Endothelial cell of umbilical vein (primary cell): ENCODE measurements around the gene OR10H4. TPM values are rescaled to one million over a fixed set of nuclear protein-coding genes. Genes with fewer than 3 reads are reported as not detected.

Source experiments
- BruUV-seq: library from RNA; stranded (reverse); fragments of 400-500 nt; replicated peaks from 2 replicates; lab custom pipeline; 2021; lab: Mats Ljungman, UMichigan
- CTCF ChIA-PET: fragments of 300-600, 350-600 bp; sonication (Branson Sonifier 250); formaldehyde crosslinking; loops from one replicate; lab custom pipeline; 2021; ENCODE audit warnings: antibody characterized with exemption, inconsistent platforms; lab: Charles Lee
- POLR2A ChIA-PET: fragments of 300-600, 350-600 bp; sonication (Branson Sonifier 250); formaldehyde crosslinking; loops from one replicate; lab custom pipeline; 2021; ENCODE audit warnings: antibody characterized with exemption, inconsistent platforms; lab: Charles Lee
- DNase-seq: peaks from one replicate; pipeline ENCODE4 v3.0.0-alpha.2; 2011; ENCODE audit warnings: low read depth, low spot score
- FAIRE-seq: peaks from 2 replicates; lab custom pipeline; 2011; peaks lifted over from hg19 to GRCh38; lab: Jason Lieb, UNC
- H2AFZ ChIP-seq: 2 replicates; pipeline ENCODE4 v1.6.0; 2012; ENCODE audit warnings: low read depth, low read length, control low read depth, inconsistent platforms
- H3K27ac ChIP-seq: 2 replicates; pipeline ENCODE4 v1.5.1; 2011; ENCODE audit warnings: low read depth, mild to moderate bottlenecking, control low read depth, low read length, moderate library complexity; ENCODE audit not compliant: insufficient read depth
- H3K27me3 ChIP-seq, 2 experiments: 2 replicates each; pipeline versions ENCODE4 v1.6.0 to v1.6.1; 2011; ENCODE audit warnings: low read length in 2 of 2, mixed read lengths in 1 of 2; ENCODE audit not compliant: control insufficient read depth in 2 of 2, insufficient read depth in 2 of 2
- H3K36me3 ChIP-seq, 2 experiments: 2 replicates in 1 of 2; 3 replicates in 1 of 2; pipeline ENCODE4 v1.5.1; 2011; ENCODE audit warnings: low read length in 2 of 2, mild to moderate bottlenecking in 1 of 2, moderate library complexity in 1 of 2; ENCODE audit not compliant: control insufficient read depth in 2 of 2, insufficient read depth in 2 of 2; ENCODE audit errors: extremely low read depth in 1 of 2
- H3K4me1 ChIP-seq: 3 replicates; pipeline ENCODE4 v1.5.1; 2011; ENCODE audit warnings: mild to moderate bottlenecking, low read length; ENCODE audit not compliant: control insufficient read depth, insufficient read depth; ENCODE audit errors: extremely low read depth
- H3K4me2 ChIP-seq: 2 replicates; pipeline ENCODE4 v1.6.1; 2011; ENCODE audit warnings: low read length, control low read depth, mixed read lengths; ENCODE audit not compliant: insufficient read depth
- H3K4me3 ChIP-seq, 3 experiments: fragments of 200-600 bp in 1 of 3; sonication (generic), shearing (Covaris generic) in 1 of 3; replicated peaks in 1 of 3; 2 replicates each; pipeline ENCODE4 v1.5.1; 2011 to 2016; ENCODE audit warnings: control low read depth in 3 of 3, low read length in 3 of 3, mild to moderate bottlenecking in 2 of 3, inconsistent platforms in 1 of 3, low read depth in 1 of 3, moderate library complexity in 1 of 3; ENCODE audit not compliant: insufficient read depth in 1 of 3
- H3K79me2 ChIP-seq: 2 replicates; pipeline ENCODE4 v1.6.0; 2012; ENCODE audit warnings: low read length, inconsistent platforms; ENCODE audit not compliant: control insufficient read depth, insufficient read depth
- H3K9ac ChIP-seq: replicated peaks from 2 replicates; pipeline ENCODE3; 2011; ENCODE audit warnings: low read length, control low read depth; ENCODE audit not compliant: insufficient read depth; ENCODE audit errors: extremely low read depth
- H3K9me1 ChIP-seq: replicated peaks from 3 replicates; pipeline ENCODE4 v1.6.0; 2011; ENCODE audit warnings: mild to moderate bottlenecking, low read length; ENCODE audit not compliant: control insufficient read depth, insufficient read depth; ENCODE audit errors: extremely low read depth
- H3K9me3 ChIP-seq: replicated peaks from 2 replicates; pipeline ENCODE4 v1.5.1; 2012; ENCODE audit warnings: low read length, inconsistent platforms; ENCODE audit not compliant: control insufficient read depth, insufficient read depth
- H4K20me1 ChIP-seq: replicated peaks from 2 replicates; pipeline ENCODE3; 2011; ENCODE audit warnings: mild to moderate bottlenecking, low read length; ENCODE audit not compliant: control insufficient read depth, insufficient read depth; ENCODE audit errors: extremely low read depth
- EZH2 ChIP-seq: IDR thresholded peaks from 2 replicates; pipeline ENCODE4 v1.6.1; 2012; ENCODE audit warnings: borderline replicate concordance, low read depth, mild to moderate bottlenecking, moderate library complexity, low read length, inconsistent platforms; ENCODE audit not compliant: severe bottlenecking
- FOS ChIP-seq: IDR thresholded peaks from 2 replicates; pipeline ENCODE4 v1.6.1; 2011; ENCODE audit warnings: mild to moderate bottlenecking, low read length, moderate library complexity, borderline replicate concordance; ENCODE audit not compliant: insufficient read depth
- GATA2 ChIP-seq: IDR thresholded peaks from 2 replicates; pipeline ENCODE4 v1.7.0; 2011; ENCODE audit warnings: low read depth, mild to moderate bottlenecking, moderate library complexity, mixed read lengths, low read length; ENCODE audit not compliant: insufficient read length, insufficient read depth
- POLR2A ChIP-seq: IDR thresholded peaks from 2 replicates; pipeline ENCODE4 v1.6.1; 2012; ENCODE audit warnings: low read depth, mild to moderate bottlenecking, control low read depth, low read length
- POLR2AphosphoS5 ChIP-seq: IDR thresholded peaks from 2 replicates; pipeline ENCODE4 v1.6.1; 2012; ENCODE audit warnings: low read depth, mild to moderate bottlenecking, control low read depth, low read length, moderate library complexity; ENCODE audit not compliant: insufficient read depth
- dilution Hi-C: fragments of 300-500 bp; cut with MboI; formaldehyde crosslinking; loops from one replicate; pipeline ENCODE4 v1.15.0; 2019; ENCODE audit warnings: low sequenced_read_pairs; ENCODE audit not compliant: extremely low pct_ligation_motif_present
- intact Hi-C: fragments of 100-400 bp; cut with micrococcal nuclease; formaldehyde crosslinking; loops from one replicate; pipeline ENCODE4 v1.10.0; 2022
- polyA plus RNA-seq, 4 experiments: library from polyadenylated mRNA; depleted of rRNA in 3 of 4; stranded (reverse) in 3 of 4; unstranded in 1 of 4; fragments of >200 nt; gene quantifications; 2 replicates each; pipeline versions ENCODE4 v1.2.1 to v1.2.3, GENCODE V29; 2011 to 2012; ENCODE audit warnings: missing spikeins in 1 of 4
- total RNA-seq: library from RNA; stranded (reverse); gene quantifications from 2 replicates; pipeline ENCODE4 v1.2.3, GENCODE V29; 2021
- TF ChIP-seq, protein P1 (sequence below): IDR thresholded peaks from 2 replicates; pipeline ENCODE4 v1.6.1; 2011; ENCODE audit not compliant: insufficient read depth, insufficient read length
- TF ChIP-seq, protein P2 (sequence below), 2 donors: IDR thresholded peaks; 1 replicate in 1 of 2; 2 replicates in 1 of 2; pipeline ENCODE4 v1.5.1; 2011; ENCODE audit warnings: low read length in 2 of 2, mild to moderate bottlenecking in 2 of 2, moderate library complexity in 2 of 2, control low read depth in 1 of 2, inconsistent platforms in 1 of 2, low read depth in 1 of 2; ENCODE audit not compliant: insufficient read depth in 1 of 2; ENCODE audit errors: extremely low read depth in 1 of 2

OR10H4 gene
- total and polyA plus RNA-seq, 2 donors (not counting 3 experiments of a cell fraction or from before 2014, with no cell fraction given), result not detected

DNA sequence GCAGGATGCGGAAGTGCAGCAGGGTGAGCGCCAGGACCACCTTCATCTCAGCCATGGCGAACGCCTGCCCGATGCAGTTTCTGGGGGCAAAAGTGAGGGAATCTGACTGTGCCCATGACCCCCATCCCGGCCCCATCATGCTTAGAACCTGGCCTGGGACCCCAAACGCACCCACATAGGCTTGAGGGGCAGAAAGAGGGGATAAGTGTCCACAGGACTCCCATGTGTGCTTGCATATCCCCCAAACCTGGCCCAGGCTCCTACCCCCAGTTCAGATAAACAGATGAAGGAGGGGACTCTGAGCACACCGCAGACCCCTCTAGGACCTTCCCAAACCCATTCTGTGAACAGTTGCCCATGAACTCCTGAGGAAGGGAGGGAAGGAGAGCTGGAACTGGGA is 35.0 kb upstream of the OR10H4 start:
- no peak overlapping the region for H3K4me2 ChIP-seq
- H4K20me1 ChIP-seq, result no peaks in the 10 kb centered on the region
- intact Hi-C loops, result no loop called here
- no peaks in the 10 kb centered on the region for H3K36me3 ChIP-seq
- H3K4me1 ChIP-seq, result no peaks in the 10 kb centered on the region
- no peak overlapping the region for H2AFZ ChIP-seq
- no peaks in the 10 kb centered on the region for H3K9me3 ChIP-seq
- dilution Hi-C loops, result no loop called here
- H3K27ac ChIP-seq, result no peak overlapping the region
- no peaks in the 10 kb centered on the region for H3K79me2 ChIP-seq
- H3K4me3 ChIP-seq, result no peak overlapping the region
- no TSS peak for BruUV-seq
- FAIRE-seq, result no peak
- peaks cover 2 to 10% of the 10 kb centered on the region in 2 experiments for H3K27me3 ChIP-seq
- no peak for DNase-seq
- H3K9me1 ChIP-seq, result no peaks in the 10 kb centered on the region
- H3K9ac ChIP-seq, result no peak overlapping the region
- POLR2A ChIA-PET, result no interaction called here
- CTCF ChIA-PET, result no interaction called here
- TF ChIP-seq GATA2 (no peak), FOS (no peak), POLR2A (no peak), EZH2 (no peak), POLR2AphosphoS5 (no peak)
- TF ChIP-seq, protein P1, sequence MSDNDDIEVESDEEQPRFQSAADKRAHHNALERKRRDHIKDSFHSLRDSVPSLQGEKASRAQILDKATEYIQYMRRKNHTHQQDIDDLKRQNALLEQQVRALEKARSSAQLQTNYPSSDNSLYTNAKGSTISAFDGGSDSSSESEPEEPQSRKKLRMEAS, result no peak
- TF ChIP-seq, protein P2, sequence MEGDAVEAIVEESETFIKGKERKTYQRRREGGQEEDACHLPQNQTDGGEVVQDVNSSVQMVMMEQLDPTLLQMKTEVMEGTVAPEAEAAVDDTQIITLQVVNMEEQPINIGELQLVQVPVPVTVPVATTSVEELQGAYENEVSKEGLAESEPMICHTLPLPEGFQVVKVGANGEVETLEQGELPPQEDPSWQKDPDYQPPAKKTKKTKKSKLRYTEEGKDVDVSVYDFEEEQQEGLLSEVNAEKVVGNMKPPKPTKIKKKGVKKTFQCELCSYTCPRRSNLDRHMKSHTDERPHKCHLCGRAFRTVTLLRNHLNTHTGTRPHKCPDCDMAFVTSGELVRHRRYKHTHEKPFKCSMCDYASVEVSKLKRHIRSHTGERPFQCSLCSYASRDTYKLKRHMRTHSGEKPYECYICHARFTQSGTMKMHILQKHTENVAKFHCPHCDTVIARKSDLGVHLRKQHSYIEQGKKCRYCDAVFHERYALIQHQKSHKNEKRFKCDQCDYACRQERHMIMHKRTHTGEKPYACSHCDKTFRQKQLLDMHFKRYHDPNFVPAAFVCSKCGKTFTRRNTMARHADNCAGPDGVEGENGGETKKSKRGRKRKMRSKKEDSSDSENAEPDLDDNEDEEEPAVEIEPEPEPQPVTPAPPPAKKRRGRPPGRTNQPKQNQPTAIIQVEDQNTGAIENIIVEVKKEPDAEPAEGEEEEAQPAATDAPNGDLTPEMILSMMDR (IDR thresholded peaks at IDR 0.05; ENCODE audit: extremely low read depth in 1 of 2, insufficient read depth in 1 of 2, low read depth in 1 of 2, low read length in 2 of 2), result no peak
